GM06990 (cell line): ENCODE results near the gene KRT80.

Experiments used
- DNase-seq: peaks from one replicate; pipeline ENCODE4 v3.0.0-alpha.2; 2011; ENCODE audit not compliant: insufficient read length; ENCODE audit errors: extremely low read depth
- H3K27me3 ChIP-seq: replicated peaks from 2 replicates; pipeline ENCODE4 v1.6.0; 2011; ENCODE audit warnings: low read length; ENCODE audit not compliant: control insufficient read depth, insufficient read depth
- H3K36me3 ChIP-seq: 2 replicates; pipeline ENCODE4 v1.5.1; 2011; ENCODE audit warnings: low read length; ENCODE audit not compliant: control insufficient read depth, insufficient read depth
- H3K4me3 ChIP-seq: replicated peaks from 2 replicates; pipeline ENCODE4 v1.5.1; 2011; ENCODE audit warnings: low read depth, mild to moderate bottlenecking, control low read depth, low read length
- CTCF ChIP-seq: IDR thresholded peaks from 2 replicates; pipeline ENCODE4 v1.5.1; 2011; ENCODE audit warnings: low read length, control low read depth, mild to moderate bottlenecking, inconsistent platforms; ENCODE audit not compliant: insufficient read depth, poor library complexity, severe bottlenecking

KRT80 gene

GRCh38 chr12:52200086-52200780 is 8.4 kb upstream of the KRT80 start:
- Histone ChIP-seq H3K36me3 (no peaks in the 10 kb centered on the region), H3K27me3 (peaks cover 5% of the 10 kb centered on the region), H3K4me3 (no peak overlapping the region)
- DNase-seq: no peak
- no peak for TF ChIP-seq CTCF

DNA sequence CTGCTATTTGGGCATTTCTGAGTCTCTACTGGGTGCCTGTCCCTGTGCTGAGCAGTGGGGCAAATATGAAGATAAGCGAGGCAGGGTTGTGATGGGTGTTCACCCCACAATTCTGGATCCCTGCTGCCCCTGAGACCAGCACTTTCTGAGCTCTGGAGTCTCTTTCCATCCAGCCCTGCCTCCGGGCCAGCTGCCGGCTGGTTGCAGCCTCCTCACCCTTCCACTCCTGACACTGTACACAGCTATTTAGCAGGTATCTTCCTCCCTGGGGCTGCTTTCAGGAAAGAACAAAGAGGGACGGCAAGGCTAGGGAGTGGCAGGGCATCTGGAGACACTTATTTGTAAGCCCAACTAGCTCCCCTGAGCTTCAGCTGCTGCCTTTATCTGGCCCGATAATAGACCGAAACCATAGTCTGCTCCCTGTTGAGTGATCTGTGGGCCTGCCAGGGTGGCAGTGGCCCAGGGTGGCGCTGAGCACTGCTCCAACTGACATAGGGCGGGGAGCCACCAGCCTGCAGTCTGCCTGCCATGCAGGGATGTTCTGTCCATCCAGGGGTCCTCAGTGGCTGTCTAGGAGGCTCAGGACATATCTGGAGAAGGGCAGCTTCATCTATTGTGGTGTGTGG is 7.6 kb upstream of the KRT80 start:
- H3K27me3 ChIP-seq: peaks cover 5% of the 10 kb centered on the region
- DNase-seq: no peak
- H3K36me3 ChIP-seq: no peaks in the 10 kb centered on the region
- no peak overlapping the region for H3K4me3 ChIP-seq
- no peak for TF ChIP-seq CTCF

DNA sequence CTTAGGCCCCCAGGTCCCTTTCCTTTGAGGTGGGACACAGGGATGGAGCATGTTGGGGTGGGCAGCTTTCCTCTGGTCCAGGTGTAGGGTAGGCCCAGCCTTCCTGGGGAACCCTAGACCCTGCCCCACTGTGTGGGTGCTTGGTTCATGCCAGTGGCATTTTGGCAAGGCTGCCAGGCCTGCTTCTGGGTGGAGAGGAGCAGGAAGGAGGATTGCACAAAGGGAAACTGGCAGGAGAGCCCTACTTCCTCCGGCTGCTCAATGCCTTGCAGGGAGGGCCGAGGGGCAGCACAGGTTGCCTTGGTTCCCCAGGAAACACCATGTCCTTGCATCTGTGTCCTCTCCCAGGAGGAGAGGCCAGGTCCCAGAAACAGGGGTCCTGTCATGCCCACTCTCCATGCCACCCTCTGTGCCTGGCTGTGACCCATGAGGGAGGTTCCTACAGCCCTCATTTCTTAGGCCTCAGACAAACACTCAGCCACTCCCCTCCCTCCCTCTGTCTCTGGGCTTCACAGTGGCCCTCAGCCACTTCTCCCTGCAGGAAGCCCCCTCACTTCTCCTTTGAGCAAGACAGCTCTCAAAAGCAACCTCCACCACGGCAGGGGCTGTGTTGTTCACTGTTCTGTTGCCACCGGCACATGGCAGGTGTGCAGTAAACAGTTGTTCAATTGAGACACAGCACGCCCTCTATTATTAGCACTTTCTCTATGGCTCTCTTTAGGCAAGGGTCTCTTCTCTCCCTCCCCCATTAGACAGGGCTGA is 6.8 kb upstream of the KRT80 start:
- Histone ChIP-seq H3K4me3 (no peak overlapping the region), H3K36me3 (no peaks in the 10 kb centered on the region), H3K27me3 (peaks cover 5% of the 10 kb centered on the region)
- no peak for TF ChIP-seq CTCF
- DNase-seq: no peak

GRCh38 chr12:52197371-52198231 is 5.8 kb upstream of the KRT80 start:
- no peak for DNase-seq

More at GRCh38 chr12:52197371-52198231, 5.8 kb upstream of the KRT80 start:
- H3K36me3 ChIP-seq: no peaks in the 10 kb centered on the region
- TF ChIP-seq CTCF: no peak
- H3K27me3 ChIP-seq: peaks cover 1% of the 10 kb centered on the region; the same call in 1 of the 2 replicates
- no peak overlapping the region for H3K4me3 ChIP-seq
